OCI-LY3 (cell line): ENCODE measurements around the gene C1QTNF6.

Source experiments
- H2AFZ ChIP-seq: fragments of 200-600, 300-600 bp; shearing (Covaris generic); 2 replicates; pipeline ENCODE4 v1.6.0; 2014; ENCODE audit warnings: antibody characterized with exemption, low read depth, low read length
- H3K27ac ChIP-seq: fragments of 200-600, 300-600 bp; sonication (generic); 2 replicates; pipeline ENCODE4 v1.5.1; 2014; ENCODE audit warnings: mild to moderate bottlenecking, low read length, moderate library complexity, mixed read lengths
- H3K27me3 ChIP-seq: fragments of 200-600, 300-600 bp; sonication (generic); 2 replicates; pipeline ENCODE4 v1.6.1; 2014; ENCODE audit warnings: low read depth, low read length, mixed read lengths
- H3K36me3 ChIP-seq: fragments of 200-600, 300-600 bp; sonication (generic); replicated peaks from 2 replicates; pipeline ENCODE3; 2014; ENCODE audit warnings: low read depth, low read length, mixed read lengths
- H3K4me1 ChIP-seq: fragments of 300-600, 200-600 bp; sonication (generic); 2 replicates; pipeline ENCODE4 v1.6.1; 2014; ENCODE audit warnings: low read length, mixed read lengths
- H3K4me2 ChIP-seq: fragments of 200-600, 300-600 bp; sonication (generic); 2 replicates; pipeline ENCODE4 v1.6.1; 2014; ENCODE audit warnings: low read length, mixed read lengths
- H3K4me3 ChIP-seq: fragments of 300-600, 200-600 bp; sonication (generic); 2 replicates; pipeline ENCODE4 v1.5.1; 2014; ENCODE audit warnings: antibody characterized with exemption, mild to moderate bottlenecking, low read length, moderate library complexity
- H3K79me2 ChIP-seq: fragments of 300-600, 200-600 bp; shearing (Covaris generic); 2 replicates; pipeline ENCODE4 v1.6.1; 2014; ENCODE audit warnings: mild to moderate bottlenecking, low read length, mixed read lengths
- H3K9ac ChIP-seq: fragments of 300-600, 200-600 bp; shearing (Covaris generic); 2 replicates; pipeline ENCODE4 v1.6.0; 2014; ENCODE audit warnings: mild to moderate bottlenecking, low read length, moderate library complexity
- H3K9me3 ChIP-seq: fragments of 200-600, 300-600 bp; shearing (Covaris generic); 2 replicates; pipeline ENCODE4 v1.6.1; 2014; ENCODE audit warnings: low read length, mixed read lengths; ENCODE audit not compliant: insufficient read depth
- H4K20me1 ChIP-seq: fragments of 200-600, 300-600 bp; sonication (generic); 2 replicates; pipeline ENCODE4 v1.6.1; 2016; ENCODE audit warnings: low read length, mixed read lengths; ENCODE audit not compliant: insufficient read depth
- CTCF ChIP-seq: fragments of 200-600, 300-600 bp; sonication (generic); IDR thresholded peaks from 2 replicates; pipeline ENCODE4 v1.5.1; 2014; ENCODE audit warnings: antibody characterized with exemption, low read length, low read depth
- EZH2phosphoT487 ChIP-seq: fragments of 200-600 bp; shearing (Covaris generic); IDR thresholded peaks from 2 replicates; pipeline ENCODE4 v1.6.1; 2018; ENCODE audit warnings: antibody characterized with exemption, mixed run types, low read depth

Gene C1QTNF6

GRCh38 chr22:37151401-37151800 is 36.6 kb downstream of the C1QTNF6 start:
- Histone ChIP-seq H3K9me3 (peaks cover 5% of the 10 kb centered on the region; the same call in 1 of the 2 replicates), H3K4me2 (no peak overlapping the region), H3K27ac (no peak overlapping the region), H3K4me1 (peaks cover 53% of the 10 kb centered on the region), H2AFZ (no peak overlapping the region), H3K4me3 (no peak overlapping the region), H3K79me2 (no peaks in the 10 kb centered on the region), H3K9ac (no peak overlapping the region), H4K20me1 (no peaks in the 10 kb centered on the region), H3K36me3 (no peaks in the 10 kb centered on the region), H3K27me3 (peaks cover 28% of the 10 kb centered on the region)
- TF ChIP-seq EZH2phosphoT487: no peak
- no peak for TF ChIP-seq CTCF

GRCh38 chr22:37150701-37151100 is 37.3 kb downstream of the C1QTNF6 start:
- H3K27ac ChIP-seq: no peak overlapping the region
- no peaks in the 10 kb centered on the region for H4K20me1 ChIP-seq
- H3K36me3 ChIP-seq: no peaks in the 10 kb centered on the region
- peaks cover 5% of the 10 kb centered on the region; the same call in 1 of the 2 replicates for H3K9me3 ChIP-seq
- peaks cover 24% of the 10 kb centered on the region for H3K27me3 ChIP-seq
- H3K4me1 ChIP-seq: peaks cover 53% of the 10 kb centered on the region
- no peak overlapping the region for H3K9ac ChIP-seq
- H2AFZ ChIP-seq: no peak overlapping the region
- no peak overlapping the region for H3K4me3 ChIP-seq
- TF ChIP-seq EZH2phosphoT487 (no peak), CTCF (no peak)
- H3K79me2 ChIP-seq: no peaks in the 10 kb centered on the region
- H3K4me2 ChIP-seq: peak overlapping the region; percentile 74; the same call in 1 of the 2 replicates

- Histone ChIP-seq H3K9ac (peak overlapping the region; percentile 54), H2AFZ (no peak overlapping the region)
Observed at GRCh38 chr22:37148742-37149665, 39.0 kb downstream of the C1QTNF6 start.

More at GRCh38 chr22:37148742-37149665, 39.0 kb downstream of the C1QTNF6 start:
- Histone ChIP-seq H3K27ac (no peak overlapping the region), H3K4me2 (peak overlapping the region; percentile 74), H3K27me3 (peaks cover 24% of the 10 kb centered on the region), H4K20me1 (no peaks in the 10 kb centered on the region), H3K9me3 (peaks cover 5% of the 10 kb centered on the region; the same call in 1 of the 2 replicates), H3K4me1 (peaks cover 43% of the 10 kb centered on the region), H3K36me3 (no peaks in the 10 kb centered on the region), H3K79me2 (no peaks in the 10 kb centered on the region), H3K4me3 (peak overlapping the region; percentile 71)
- TF ChIP-seq EZH2phosphoT487 (no peak), CTCF (no peak)
